ENCODE results near the gene TMEM115.

GRCh38 chr3:50389414-50389767, 30.1 kb upstream of the TMEM115 start:
- TF ChIP-seq POLR2A (IDR thresholded peaks at IDR 0.05; ENCODE audit: low read depth, low read length) (no peak), POLR2AphosphoS5 (IDR thresholded peaks at IDR 0.05; ENCODE audit: low read depth, low read length) (no peak)
